K562 (cell line): ENCODE results near the gene OSBPL1A.

Source experiments
- CREM ChIP-seq: IDR thresholded peaks from 2 replicates; pipeline ENCODE4 v1.6.1; 2014; ENCODE audit warnings: antibody characterized with exemption, low read depth
- MITF ChIP-seq: IDR thresholded peaks from 2 replicates; pipeline ENCODE4 v1.6.1; 2014; ENCODE audit warnings: antibody characterized with exemption
- RBBP5 ChIP-seq: fragments of 200-600 bp; sonication (generic); IDR thresholded peaks from 2 replicates; pipeline ENCODE4 v1.6.1; 2012; ENCODE audit warnings: borderline replicate concordance, mild to moderate bottlenecking, low read length, control low read depth, inconsistent platforms; ENCODE audit not compliant: insufficient read depth, poor library complexity, severe bottlenecking
- SIN3A ChIP-seq, 2 experiments: fragments of 150-350 bp in 1 of 2; IDR thresholded peaks; 2 replicates each; pipeline ENCODE4 v1.6.1; 2011 to 2016; ENCODE audit warnings: borderline replicate concordance in 2 of 2, low read depth in 2 of 2, low read length in 2 of 2, mild to moderate bottlenecking in 2 of 2, moderate library complexity in 2 of 2; ENCODE audit not compliant: control insufficient read depth in 1 of 2
- TBL1XR1 ChIP-seq, 2 experiments: IDR thresholded peaks; 2 replicates each; pipeline ENCODE4 v1.6.1; 2012; ENCODE audit warnings: improper control_type of control experiment in 2 of 2, low read length in 2 of 2, mild to moderate bottlenecking in 1 of 2
- TF ChIP-seq, protein P1 (sequence below): sonication (generic); formaldehyde crosslinking; IDR thresholded peaks from 2 replicates; pipeline ENCODE4 v1.5.0; 2020; ENCODE audit warnings: missing genetic modification reagents

DNA sequence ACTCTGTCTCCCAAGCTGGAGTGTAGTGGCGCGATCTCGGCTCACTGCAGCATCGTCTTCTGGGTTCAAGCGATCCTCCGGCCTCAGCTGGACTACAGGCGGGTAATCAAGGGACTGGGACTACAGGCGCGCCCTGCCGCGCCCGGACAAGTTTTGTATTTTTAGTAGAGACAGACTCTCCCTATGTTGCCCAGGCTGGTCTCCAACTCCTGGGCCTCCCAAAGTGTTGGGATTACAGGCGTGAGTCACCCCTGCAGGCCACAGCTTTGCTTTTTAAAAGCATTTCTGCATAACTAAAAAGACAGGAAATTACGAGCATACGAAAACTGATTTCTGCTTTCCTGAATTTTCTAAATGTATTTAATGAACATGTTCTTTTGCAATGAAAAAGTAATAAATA is 916 bp upstream of the OSBPL1A start:
- TF ChIP-seq MITF (no peak), RBBP5 (no peak), TBL1XR1 (IDR thresholded peaks at IDR 0.05; ENCODE audit: low read length in 2 of 2) (no peak), SIN3A (IDR thresholded peaks at IDR 0.05; ENCODE audit: borderline replicate concordance in 2 of 2, control insufficient read depth in 1 of 2, low read depth in 2 of 2, low read length in 2 of 2) (no peak), CREM (no peak)
- TF ChIP-seq, protein P1, sequence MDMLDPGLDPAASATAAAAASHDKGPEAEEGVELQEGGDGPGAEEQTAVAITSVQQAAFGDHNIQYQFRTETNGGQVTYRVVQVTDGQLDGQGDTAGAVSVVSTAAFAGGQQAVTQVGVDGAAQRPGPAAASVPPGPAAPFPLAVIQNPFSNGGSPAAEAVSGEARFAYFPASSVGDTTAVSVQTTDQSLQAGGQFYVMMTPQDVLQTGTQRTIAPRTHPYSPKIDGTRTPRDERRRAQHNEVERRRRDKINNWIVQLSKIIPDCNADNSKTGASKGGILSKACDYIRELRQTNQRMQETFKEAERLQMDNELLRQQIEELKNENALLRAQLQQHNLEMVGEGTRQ (CRISPR knock-in tag): no peak
